ENCODE results near the gene DNAAF9.
"Not testable (repeated sequence)": the region's sequence is repeated elsewhere in the genome, so short reads cannot be mapped to it uniquely, and the experiment has no call there.

DNAAF9 gene

DNA sequence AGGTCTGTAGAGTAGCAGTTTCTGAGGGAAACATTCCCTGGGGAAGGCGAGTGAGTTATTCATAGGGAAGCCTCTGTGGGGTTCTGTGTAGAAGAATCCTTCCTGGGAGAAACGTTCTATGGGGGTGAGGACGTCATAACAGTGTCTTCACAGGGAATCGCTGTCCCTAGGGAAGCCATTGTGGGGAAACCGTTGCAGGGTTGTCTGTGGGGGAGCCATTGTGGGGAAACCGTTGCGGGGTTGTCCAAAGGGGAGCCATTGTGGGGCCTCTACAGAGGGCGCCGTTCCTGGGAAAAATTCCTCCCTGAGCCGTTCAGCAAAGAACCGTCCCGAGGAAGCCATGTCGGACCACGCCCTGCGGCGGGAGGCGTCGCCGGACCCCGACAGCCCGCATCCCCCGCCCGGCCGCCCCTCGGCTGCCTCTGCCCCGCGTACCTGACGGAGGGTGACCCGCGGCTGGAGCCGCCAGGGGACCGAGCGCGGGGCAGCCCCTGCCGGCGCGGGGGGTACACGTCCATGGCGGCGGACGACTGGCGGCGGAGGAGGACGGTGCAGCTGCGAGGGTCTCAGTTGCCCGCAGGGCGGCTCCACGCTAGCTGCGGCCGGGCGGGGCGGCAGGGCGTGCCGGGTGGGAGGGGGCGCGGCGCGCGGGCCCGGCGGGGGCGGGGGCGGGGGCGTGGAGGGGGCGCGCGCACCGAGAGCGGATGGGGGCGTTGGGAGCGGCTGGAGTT is at the start of gene DNAAF9:
Gene DNAAF9 (minus strand): TSS at position 630 of the 731 bp plus-strand sequence. CDS start 112 bp downstream, at position 518.
- DNase-seq = peak; percentile 30

DNA sequence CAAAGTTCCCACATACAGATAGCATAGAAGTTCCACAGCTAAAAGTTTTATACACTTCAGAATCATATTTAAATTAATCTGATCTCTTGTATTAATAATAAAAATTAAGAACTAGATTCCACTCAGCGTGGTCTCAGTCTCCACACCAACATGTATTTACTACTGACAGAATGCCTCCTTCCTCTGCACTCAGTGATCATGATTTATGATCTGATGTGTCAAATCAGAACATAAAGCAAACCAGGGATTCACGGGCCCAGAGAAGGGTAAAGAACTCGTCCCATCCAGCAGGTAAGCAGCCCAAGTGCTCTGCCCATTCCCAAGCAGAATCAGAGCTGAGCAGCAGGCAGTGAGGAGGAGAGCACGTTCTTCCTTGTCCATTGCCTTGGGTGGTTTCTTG is 49.2 kb upstream of the DNAAF9 start:
- no peak for DNase-seq

DNA sequence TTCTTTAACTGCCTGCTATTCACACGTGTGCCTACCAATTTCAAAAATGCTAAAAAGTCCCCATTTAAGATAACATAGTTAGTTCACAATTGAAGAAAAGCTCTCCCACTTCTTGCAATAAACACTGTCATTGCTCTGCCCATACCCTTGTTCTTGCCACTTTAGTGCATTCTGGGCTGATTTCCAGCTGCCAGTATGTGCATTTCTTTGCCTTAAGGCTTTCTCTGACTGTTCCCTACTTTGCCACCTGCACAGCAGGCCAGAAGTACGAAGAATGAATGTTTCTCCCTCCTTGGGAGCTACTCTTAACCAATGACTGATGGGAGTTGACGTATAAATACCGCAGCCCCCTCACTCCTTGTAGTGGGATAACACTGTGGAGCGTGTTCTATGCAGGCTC is 47.4 kb upstream of the DNAAF9 start:
- no peak for DNase-seq

- no peak for DNase-seq
Observed at GRCh38 chr20:3452690-3453089, 45.2 kb upstream of the DNAAF9 start.

DNA sequence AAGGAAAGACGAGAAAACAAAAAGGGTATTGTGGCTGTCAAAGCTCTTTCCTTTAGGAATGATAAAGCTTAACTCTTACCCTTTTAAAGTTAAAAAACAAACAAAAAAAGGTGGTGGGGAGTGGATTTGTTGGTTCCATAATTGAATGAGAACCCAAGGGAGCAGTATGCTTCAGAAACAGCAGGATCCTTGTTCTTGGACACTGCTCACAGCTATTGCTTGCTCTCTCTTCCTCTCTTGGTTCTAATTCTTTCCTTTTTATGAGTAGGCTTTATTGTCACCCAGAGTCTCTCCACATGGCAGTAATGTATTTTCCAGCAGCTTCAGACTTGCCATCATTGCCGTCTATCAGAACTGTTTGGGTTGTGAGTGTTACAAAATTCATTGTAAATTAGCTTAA is 44.7 kb upstream of the DNAAF9 start:
- no peak for DNase-seq

- no peak for DNase-seq
Observed at GRCh38 chr20:3449319-3449718, 41.9 kb upstream of the DNAAF9 start.

- no peak for DNase-seq
Observed at GRCh38 chr20:3447321-3447720, 39.9 kb upstream of the DNAAF9 start.

GRCh38 chr20:3446779-3447178 is 39.3 kb upstream of the DNAAF9 start:
- DNase-seq = no peak

DNA sequence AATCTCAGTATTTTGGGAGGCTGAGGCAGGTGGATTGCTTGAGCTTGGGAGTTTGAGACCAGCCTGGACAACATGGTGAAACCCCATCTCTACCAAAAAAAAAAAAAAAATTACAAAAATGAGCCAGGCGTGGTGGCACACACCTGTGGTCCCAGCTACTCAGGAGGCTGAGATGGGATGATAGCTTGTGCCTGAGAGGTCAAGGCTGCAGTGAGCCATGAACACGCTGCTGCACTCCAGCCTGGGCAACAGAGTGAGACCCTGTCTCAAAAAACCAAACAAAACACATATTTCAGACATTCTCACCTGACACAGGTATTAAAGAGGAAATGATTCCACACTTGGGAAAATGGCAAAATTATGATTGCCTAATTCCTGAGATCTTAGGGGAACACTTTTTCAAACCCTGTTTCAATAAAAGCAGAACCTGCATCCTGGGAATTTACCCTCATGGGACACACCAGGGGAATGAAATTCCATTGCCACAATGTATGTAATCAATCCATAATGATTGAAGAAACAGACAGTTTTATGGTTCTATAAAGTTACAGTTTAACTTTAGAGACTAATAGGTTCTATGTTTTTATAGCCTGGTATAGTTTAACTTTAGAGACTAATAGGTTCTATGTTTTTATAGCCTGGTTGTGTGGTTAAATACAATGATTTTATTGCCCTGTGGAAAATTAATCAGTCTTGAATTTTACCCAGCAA is 29.6 kb upstream of the DNAAF9 start:
- DNase-seq = no peak

- DNase-seq = no peak
Observed at GRCh38 chr20:3434232-3434631, 26.8 kb upstream of the DNAAF9 start.

GRCh38 chr20:3433744-3434143 is 26.3 kb upstream of the DNAAF9 start:
- DNase-seq = no peak

DNA sequence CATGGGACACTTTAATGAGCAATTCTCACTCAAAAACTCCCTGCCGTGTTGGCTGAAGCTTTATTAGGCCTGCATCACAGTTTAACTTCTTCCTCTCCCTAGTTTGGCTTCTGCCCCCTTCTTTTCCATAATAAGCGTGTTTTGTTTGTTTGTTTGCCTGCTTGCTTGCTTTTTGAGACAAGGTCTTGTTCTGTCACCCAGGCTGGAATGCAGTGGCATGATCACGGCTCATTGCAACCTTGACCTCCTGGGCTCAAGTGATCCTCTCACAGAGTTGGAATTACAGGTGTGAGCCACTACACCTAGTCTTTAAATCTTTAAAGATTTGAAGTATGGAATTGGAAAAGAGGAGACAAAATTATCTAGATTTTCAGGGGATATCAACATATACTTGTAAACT is 25.4 kb upstream of the DNAAF9 start:
- no peak for DNase-seq

GRCh38 chr20:3431109-3431508 is 23.6 kb upstream of the DNAAF9 start:
- DNase-seq = no peak

DNA sequence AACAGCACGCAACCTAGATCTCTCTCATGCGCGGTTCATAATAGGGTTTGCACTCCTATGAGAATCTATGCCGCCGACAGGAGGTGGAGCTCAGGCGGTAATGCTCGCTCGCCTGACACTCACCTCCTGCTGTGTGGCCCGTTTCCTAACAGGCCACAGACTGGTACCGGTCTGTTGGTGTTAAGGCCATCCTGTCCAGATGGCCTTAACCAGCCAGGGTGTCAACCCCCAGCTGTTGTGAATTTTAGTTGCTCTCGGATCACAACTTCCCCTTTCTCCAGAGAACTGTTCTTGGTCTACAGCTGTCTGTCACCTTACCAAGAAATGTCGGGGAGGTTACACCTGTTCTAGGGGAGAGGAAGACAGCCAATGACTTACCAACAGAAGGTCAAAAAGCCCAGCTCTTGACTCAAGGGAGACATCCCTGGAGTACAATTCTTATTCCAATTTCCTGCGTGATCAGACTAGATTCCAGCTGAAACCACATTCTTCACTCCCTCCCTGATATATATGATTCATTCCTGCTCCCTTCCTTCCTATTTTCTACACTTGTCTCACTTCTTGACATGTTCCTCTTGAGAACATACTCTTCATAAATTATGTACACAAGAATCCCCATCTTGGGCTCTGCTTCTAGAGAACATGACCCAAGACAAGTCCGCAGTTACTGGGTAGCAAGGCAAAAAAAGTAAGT is 23.1 kb upstream of the DNAAF9 start:
- DNase-seq = no peak

GRCh38 chr20:3426766-3427165 is 19.3 kb upstream of the DNAAF9 start:
- not testable (repeated sequence) for DNase-seq

DNA sequence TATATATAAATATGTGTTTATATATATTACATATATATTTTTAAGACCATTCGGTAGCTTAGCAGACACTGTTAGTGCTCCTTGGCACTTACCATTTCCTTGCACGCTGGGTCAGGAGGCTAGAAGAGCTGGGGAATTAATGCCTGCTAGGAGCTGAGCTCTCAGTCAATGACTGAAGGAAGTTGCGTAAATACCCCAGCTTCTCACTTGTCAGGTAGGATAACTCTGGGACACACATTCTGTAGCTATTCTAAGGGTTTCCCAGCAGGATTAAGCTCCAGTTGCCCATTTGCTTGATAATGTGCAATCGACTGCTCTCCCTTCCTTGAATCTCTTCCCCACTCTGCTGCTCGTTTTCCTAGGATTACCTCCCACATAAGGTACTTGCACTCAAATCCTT is 15.7 kb upstream of the DNAAF9 start:
- no peak for DNase-seq

- no peak for DNase-seq
Observed at GRCh38 chr20:3421985-3422384, 14.5 kb upstream of the DNAAF9 start.

DNA sequence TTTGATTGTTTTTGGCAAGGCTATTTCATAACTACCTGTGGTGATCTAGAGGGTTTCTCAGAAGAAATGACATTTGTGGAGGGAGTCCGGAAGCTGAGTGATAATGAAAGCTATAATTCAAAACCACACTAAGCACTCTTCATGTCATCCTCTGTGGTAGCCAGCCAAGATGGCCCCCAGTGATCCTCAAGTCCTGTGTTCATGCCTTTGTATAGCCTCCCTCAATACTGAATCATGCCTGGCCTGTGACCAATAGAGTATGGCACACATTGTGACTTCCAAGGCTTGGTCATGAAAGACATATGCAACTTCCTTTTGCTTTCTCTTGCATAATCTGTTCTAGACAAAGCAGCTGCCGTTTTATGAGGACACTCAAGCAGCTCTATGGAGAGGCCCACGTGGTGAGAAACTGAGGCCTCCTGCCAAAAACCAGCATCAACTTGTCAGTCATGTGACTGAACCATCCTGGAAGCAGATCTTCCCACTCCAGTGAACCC is 12.8 kb upstream of the DNAAF9 start:
- no peak for DNase-seq

DNA sequence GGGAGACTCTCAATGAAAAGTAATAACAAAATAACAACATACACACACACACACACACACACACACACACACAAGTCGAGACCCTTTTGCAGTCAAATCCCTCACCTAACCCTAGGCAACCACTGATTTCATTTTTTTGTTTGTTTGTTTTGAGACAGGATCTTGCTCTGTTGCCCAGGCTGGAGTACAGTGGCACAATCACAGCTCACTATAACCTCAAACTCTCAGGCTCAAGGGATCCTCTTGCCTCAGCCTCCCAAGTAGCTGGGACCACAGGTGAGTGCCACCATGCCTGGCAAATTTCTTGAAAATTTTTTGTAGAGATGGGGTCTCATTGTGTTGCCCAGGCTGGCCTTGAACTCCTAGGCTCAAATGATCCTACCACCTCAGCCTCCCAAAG is 10.7 kb upstream of the DNAAF9 start:
- not testable (repeated sequence) for DNase-seq

- DNase-seq = no peak
Observed at GRCh38 chr20:3414122-3414521, 6.7 kb upstream of the DNAAF9 start.

GRCh38 chr20:3413393-3413889 is 6.0 kb upstream of the DNAAF9 start:
- DNase-seq = no peak

- no peak for DNase-seq
Observed at GRCh38 chr20:3412600-3413392, 5.3 kb upstream of the DNAAF9 start.

DNA sequence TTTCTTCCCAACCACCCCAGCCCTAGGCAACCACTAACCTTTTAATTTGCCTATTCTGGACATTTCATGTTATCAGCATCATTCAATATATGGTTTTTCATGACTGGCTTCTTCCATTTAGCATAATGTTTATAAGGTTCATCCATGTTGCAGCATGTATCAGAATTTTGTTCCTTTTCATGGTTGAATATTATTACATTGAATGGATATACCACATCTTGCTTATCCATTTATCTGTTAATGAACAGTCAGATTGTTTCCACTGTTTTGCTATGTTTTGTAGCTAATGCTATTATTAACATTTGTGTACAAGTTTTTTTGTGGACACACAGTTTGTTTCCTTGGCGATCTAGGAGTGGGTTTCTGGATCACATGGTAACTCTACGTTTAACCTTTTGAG is 3.0 kb upstream of the DNAAF9 start:
- DNase-seq = no peak

All from activated CD4-positive, alpha-beta T cell treated with anti-CD3 and anti-CD28 coated beads for 1 hour (primary cell).